ENCODE measurements around the gene FAM120AOS.

FAM120AOS gene

GRCh38 chr9:93467462-93467861 lies 14.1 kb upstream of the FAM120AOS start:
- no peak for DNase-seq (ENCODE audit: extremely low read depth in 1 of 2, low read depth in 1 of 2)

- DNase-seq (ENCODE audit: extremely low read depth in 1 of 2, low read depth in 1 of 2) = no peak
These were observed 13.7 kb upstream of the FAM120AOS start for GRCh38 chr9:93467062-93467416.

- no peak for DNase-seq (ENCODE audit: extremely low read depth in 1 of 2, low read depth in 1 of 2)
These were observed 13.2 kb upstream of the FAM120AOS start for GRCh38 chr9:93466416-93467061.

GRCh38 chr9:93465855-93466254 lies 12.5 kb upstream of the FAM120AOS start:
- DNase-seq (ENCODE audit: extremely low read depth in 1 of 2, low read depth in 1 of 2) = no peak

GRCh38 chr9:93464876-93465275 lies 11.5 kb upstream of the FAM120AOS start:
- DNase-seq (ENCODE audit: extremely low read depth in 1 of 2, low read depth in 1 of 2) = no peak

- no peak for DNase-seq (ENCODE audit: extremely low read depth in 1 of 2, low read depth in 1 of 2)
These were observed 11.0 kb upstream of the FAM120AOS start for GRCh38 chr9:93464395-93464794.

GRCh38 chr9:93463638-93464248 lies 10.4 kb upstream of the FAM120AOS start:
- no peak for DNase-seq (ENCODE audit: extremely low read depth in 1 of 2, low read depth in 1 of 2)

- DNase-seq (ENCODE audit: extremely low read depth in 1 of 2, low read depth in 1 of 2) = no peak
These were observed 8.4 kb upstream of the FAM120AOS start for GRCh38 chr9:93461821-93462220.

- DNase-seq (ENCODE audit: extremely low read depth in 1 of 2, low read depth in 1 of 2) = no peak
These were observed 8.0 kb upstream of the FAM120AOS start for GRCh38 chr9:93461414-93461743.

- DNase-seq (ENCODE audit: extremely low read depth in 1 of 2, low read depth in 1 of 2) = no peak
These were observed 7.5 kb upstream of the FAM120AOS start for GRCh38 chr9:93460689-93461413.

GRCh38 chr9:93459432-93459847 lies 6.1 kb upstream of the FAM120AOS start:
- DNase-seq (ENCODE audit: extremely low read depth in 1 of 2, low read depth in 1 of 2) = no peak

GRCh38 chr9:93458712-93459111 lies 5.3 kb upstream of the FAM120AOS start:
- no peak for DNase-seq (ENCODE audit: extremely low read depth in 1 of 2, low read depth in 1 of 2)

GRCh38 chr9:93457006-93457405 lies 3.6 kb upstream of the FAM120AOS start:
- no peak for DNase-seq (ENCODE audit: extremely low read depth in 1 of 2, low read depth in 1 of 2)

GRCh38 chr9:93456504-93456903 lies 3.1 kb upstream of the FAM120AOS start:
- DNase-seq (ENCODE audit: extremely low read depth in 1 of 2, low read depth in 1 of 2) = no peak

GRCh38 chr9:93456022-93456421 lies 2.6 kb upstream of the FAM120AOS start:
- DNase-seq (ENCODE audit: extremely low read depth in 1 of 2, low read depth in 1 of 2) = no peak

GRCh38 chr9:93452710-93453046 lies 703 bp downstream of the FAM120AOS start:
- no peak for DNase-seq (ENCODE audit: extremely low read depth in 1 of 2, low read depth in 1 of 2)

GRCh38 chr9:93451849-93452709 lies 1.3 kb downstream of the FAM120AOS start:
- peak in 1 of 2 donors; percentile 18 for DNase-seq (ENCODE audit: extremely low read depth in 1 of 2, low read depth in 1 of 2)

GRCh38 chr9:93450945-93451815 lies 2.2 kb downstream of the FAM120AOS start, which contains the start of gene FAM120A:
Gene FAM120A, plus strand, starts transcription at chr9:93451685. Its CDS starts 231 bp downstream, at chr9:93451916.
- peak; percentile 32 to 63 for DNase-seq (ENCODE audit: extremely low read depth in 1 of 2, low read depth in 1 of 2)

- no peak for DNase-seq (ENCODE audit: extremely low read depth in 1 of 2, low read depth in 1 of 2)
These were observed 5.7 kb downstream of the FAM120AOS start for GRCh38 chr9:93447655-93448054.

- no peak for DNase-seq (ENCODE audit: extremely low read depth in 1 of 2, low read depth in 1 of 2)
These were observed 7.3 kb downstream of the FAM120AOS start for GRCh38 chr9:93446073-93446472.
